ENCODE results near the gene OR2M5. TPM values are rescaled to one million over a fixed set of nuclear protein-coding genes. Genes with fewer than 3 reads are reported as not detected.

OR2M5 gene
- total and polyA plus RNA-seq, 2 donors (not counting 3 experiments of a cell fraction or from before 2014, with no cell fraction given), result not detected

DNA sequence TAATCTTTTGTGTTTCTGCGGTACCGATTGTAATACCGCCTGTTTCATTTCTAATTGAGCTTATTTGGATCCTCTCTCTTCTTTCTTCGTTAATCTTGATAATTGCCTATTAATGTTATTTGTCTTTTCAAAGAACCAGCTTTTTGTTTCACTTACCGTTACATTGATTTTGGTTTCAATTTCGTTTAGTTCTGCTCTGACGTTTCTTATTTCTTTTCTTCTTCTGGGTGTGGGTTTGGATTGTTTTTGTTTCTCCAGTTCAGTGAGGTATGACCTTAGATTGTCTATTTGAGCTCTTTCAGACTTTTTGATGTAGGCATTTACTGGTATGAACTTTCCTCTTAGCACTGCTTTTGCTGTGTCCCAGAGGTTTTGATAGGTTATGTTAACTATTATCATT, 39.0 kb downstream of the OR2M5 start:
- ChIA-PET CTCF (no interaction called here), POLR2A (no interaction called here)
- TF ChIP-seq POLR2AphosphoS5 (IDR thresholded peaks at IDR 0.05; ENCODE audit: insufficient read depth, low read depth, low read length) (no peak), POLR2A (IDR thresholded peaks at IDR 0.05; ENCODE audit: low read depth, low read length) (no peak), FOS (IDR thresholded peaks at IDR 0.05; ENCODE audit: borderline replicate concordance, insufficient read depth, low read length) (no peak), JUN (IDR thresholded peaks at IDR 0.05; ENCODE audit: borderline replicate concordance, insufficient read depth, insufficient read length, low read depth) (no peak), EZH2 (IDR thresholded peaks at IDR 0.05; ENCODE audit: borderline replicate concordance, low read depth, low read length, severe bottlenecking) (no peak), GATA2 (IDR thresholded peaks at IDR 0.05; ENCODE audit: insufficient read depth, insufficient read length, low read depth, low read length) (no peak), MYC (IDR thresholded peaks at IDR 0.05; ENCODE audit: low read depth, low read length) (no peak)
- TF ChIP-seq, protein P1, sequence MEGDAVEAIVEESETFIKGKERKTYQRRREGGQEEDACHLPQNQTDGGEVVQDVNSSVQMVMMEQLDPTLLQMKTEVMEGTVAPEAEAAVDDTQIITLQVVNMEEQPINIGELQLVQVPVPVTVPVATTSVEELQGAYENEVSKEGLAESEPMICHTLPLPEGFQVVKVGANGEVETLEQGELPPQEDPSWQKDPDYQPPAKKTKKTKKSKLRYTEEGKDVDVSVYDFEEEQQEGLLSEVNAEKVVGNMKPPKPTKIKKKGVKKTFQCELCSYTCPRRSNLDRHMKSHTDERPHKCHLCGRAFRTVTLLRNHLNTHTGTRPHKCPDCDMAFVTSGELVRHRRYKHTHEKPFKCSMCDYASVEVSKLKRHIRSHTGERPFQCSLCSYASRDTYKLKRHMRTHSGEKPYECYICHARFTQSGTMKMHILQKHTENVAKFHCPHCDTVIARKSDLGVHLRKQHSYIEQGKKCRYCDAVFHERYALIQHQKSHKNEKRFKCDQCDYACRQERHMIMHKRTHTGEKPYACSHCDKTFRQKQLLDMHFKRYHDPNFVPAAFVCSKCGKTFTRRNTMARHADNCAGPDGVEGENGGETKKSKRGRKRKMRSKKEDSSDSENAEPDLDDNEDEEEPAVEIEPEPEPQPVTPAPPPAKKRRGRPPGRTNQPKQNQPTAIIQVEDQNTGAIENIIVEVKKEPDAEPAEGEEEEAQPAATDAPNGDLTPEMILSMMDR (IDR thresholded peaks at IDR 0.05; ENCODE audit: extremely low read depth in 1 of 2, insufficient read depth in 1 of 2, low read depth in 1 of 2, low read length in 2 of 2), result no peak
- TF ChIP-seq, protein P2, sequence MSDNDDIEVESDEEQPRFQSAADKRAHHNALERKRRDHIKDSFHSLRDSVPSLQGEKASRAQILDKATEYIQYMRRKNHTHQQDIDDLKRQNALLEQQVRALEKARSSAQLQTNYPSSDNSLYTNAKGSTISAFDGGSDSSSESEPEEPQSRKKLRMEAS (IDR thresholded peaks at IDR 0.05; ENCODE audit: insufficient read depth, insufficient read length), result no peak
- H4K20me1 ChIP-seq (replicated peaks; ENCODE audit: control insufficient read depth, extremely low read depth, insufficient read depth, low read length), result no peaks in the 10 kb centered on the region
- H3K79me2 ChIP-seq (ENCODE audit: control insufficient read depth, insufficient read depth, low read length), result no peaks in the 10 kb centered on the region
- BruUV-seq (replicated peaks), result no TSS peak
- no peaks in the 10 kb centered on the region for H3K9me1 ChIP-seq (replicated peaks; ENCODE audit: control insufficient read depth, extremely low read depth, insufficient read depth, low read length)
- no peak overlapping the region for H3K4me3 ChIP-seq (replicated peaks in 1 of 3; ENCODE audit: insufficient read depth in 1 of 3, low read depth in 1 of 3, low read length in 3 of 3)
- H3K36me3 ChIP-seq (ENCODE audit: control insufficient read depth in 2 of 2, extremely low read depth in 1 of 2, insufficient read depth in 2 of 2, low read length in 2 of 2), result no peaks in the 10 kb centered on the region
- H3K27ac ChIP-seq (ENCODE audit: insufficient read depth, low read depth, low read length), result no peak overlapping the region
- no peaks in the 10 kb centered on the region for H3K9me3 ChIP-seq (replicated peaks; ENCODE audit: control insufficient read depth, insufficient read depth, low read length)
- H3K4me2 ChIP-seq (ENCODE audit: insufficient read depth, low read length), result no peak overlapping the region
- dilution Hi-C loops (cut with MboI; ENCODE audit: extremely low pct_ligation_motif_present, low sequenced_read_pairs), result no loop called here
- H3K27me3 ChIP-seq (ENCODE audit: control insufficient read depth in 2 of 2, insufficient read depth in 2 of 2, low read length in 2 of 2), result no peaks in the 10 kb centered on the region
- intact Hi-C loops (cut with micrococcal nuclease), result no loop called here
- H3K9ac ChIP-seq (replicated peaks; ENCODE audit: extremely low read depth, insufficient read depth, low read length), result no peak overlapping the region
- FAIRE-seq (no peak), DNase-seq (ENCODE audit: low read depth, low spot score) (no peak)
- no peak overlapping the region for H2AFZ ChIP-seq (ENCODE audit: low read depth, low read length)
- H3K4me1 ChIP-seq (ENCODE audit: control insufficient read depth, extremely low read depth, insufficient read depth, low read length), result no peaks in the 10 kb centered on the region
